Measurements from ENCODE around the gene ARRB1. TPM values are rescaled to one million over a fixed set of nuclear protein-coding genes. Genes with fewer than 3 reads are reported as not detected.
A peak's percentile ranks its signal among the peaks of the same experiment; 100 is the strongest.

The ARRB1 gene
- total RNA-seq, 4 donors from 2014 or later: 23.1 to 61.8 (median 44.8) TPM

GRCh38 chr11:75356613-75357012, 5.2 kb upstream of the ARRB1 start:
- Histone ChIP-seq H3K27ac (no peak overlapping the region), H3K4me3 (no peak overlapping the region), H3K9me3 (no peaks in the 10 kb centered on the region), H3K4me1 (no peaks in the 10 kb centered on the region), H3K36me3 (no peaks in the 10 kb centered on the region), H3K27me3 (no peaks in the 10 kb centered on the region)
- intact Hi-C loops (cut with DNase I; ENCODE audit: low total_unique reads): no loop called here
- DNase-seq: no peak
- TF ChIP-seq POLR2A (IDR thresholded peaks at IDR 0.05) (no peak), CTCF (IDR thresholded peaks at IDR 0.05) (no peak)

- Histone ChIP-seq H3K36me3 (no peaks in the 10 kb centered on the region), H3K27ac (no peak overlapping the region), H3K4me3 (no peak overlapping the region), H3K4me1 (peaks cover 6% of the 10 kb centered on the region in 2 donors), H3K9me3 (no peaks in the 10 kb centered on the region), H3K27me3 (no peaks in the 10 kb centered on the region)
- DNase-seq: no peak
- intact Hi-C loops (cut with DNase I; ENCODE audit: low total_unique reads): no loop called here
- no peak for TF ChIP-seq POLR2A (IDR thresholded peaks at IDR 0.05)
- TF ChIP-seq CTCF (IDR thresholded peaks at IDR 0.05): no peak
Observed at GRCh38 chr11:75355051-75355450, 3.6 kb upstream of the ARRB1 start.

GRCh38 chr11:75352588-75353206, 1.2 kb upstream of the ARRB1 start:
- Histone ChIP-seq H3K36me3 (no peaks in the 10 kb centered on the region), H3K4me1 (peaks cover 6 to 15% of the 10 kb centered on the region in 2 donors), H3K4me3 (peak overlapping the region; percentile 45 to 76), H3K9me3 (no peaks in the 10 kb centered on the region), H3K27ac (peak overlapping the region; percentile 88 to 91), H3K27me3 (no peaks in the 10 kb centered on the region)
- TF ChIP-seq CTCF (IDR thresholded peaks at IDR 0.05): no peak
- no peak for TF ChIP-seq POLR2A (IDR thresholded peaks at IDR 0.05)
- DNase-seq: no peak
- intact Hi-C loops (cut with DNase I; ENCODE audit: low total_unique reads): no loop called here

- intact Hi-C loops (cut with DNase I; ENCODE audit: low total_unique reads): no loop called here
Observed at GRCh38 chr11:75351791-75352587, 528 bp upstream of the ARRB1 start.

More at GRCh38 chr11:75351791-75352587, 528 bp upstream of the ARRB1 start:
- peak; percentile 52 to 61 for DNase-seq
- H3K9me3 ChIP-seq: no peaks in the 10 kb centered on the region
- peaks cover 11 to 15% of the 10 kb centered on the region in 2 donors for H3K4me1 ChIP-seq
- TF ChIP-seq POLR2A (IDR thresholded peaks at IDR 0.05) (no peak), CTCF (IDR thresholded peaks at IDR 0.05) (no peak)
- no peaks in the 10 kb centered on the region for H3K27me3 ChIP-seq
- peak overlapping the region; percentile 45 to 76 for H3K4me3 ChIP-seq
- H3K36me3 ChIP-seq: no peaks in the 10 kb centered on the region
- peak overlapping the region; percentile 88 to 91 for H3K27ac ChIP-seq
